BLaER1 (cell line): ENCODE results near the gene SPG7.

Experiments used
- H3K27ac ChIP-seq: shearing (Covaris generic); formaldehyde crosslinking; 2 replicates; pipeline ENCODE4 v1.8.1; 2022
- H3K27me3 ChIP-seq: shearing (Covaris generic); formaldehyde crosslinking; 2 replicates; pipeline ENCODE4 v1.8.1; 2022
- H3K36me3 ChIP-seq: shearing (Covaris generic); formaldehyde crosslinking; 2 replicates; pipeline ENCODE4 v1.8.1; 2022
- H3K4me1 ChIP-seq: shearing (Covaris generic); formaldehyde crosslinking; 2 replicates; pipeline ENCODE4 v1.8.1; 2022
- H3K4me2 ChIP-seq: shearing (Covaris generic); formaldehyde crosslinking; 2 replicates; pipeline ENCODE4 v1.8.1; 2022
- H3K4me3 ChIP-seq: shearing (Covaris generic); formaldehyde crosslinking; 2 replicates; pipeline ENCODE4 v1.8.1; 2022
- H3K9ac ChIP-seq: shearing (Covaris generic); formaldehyde crosslinking; 2 replicates; pipeline ENCODE4 v1.8.1; 2022
- H3K9me3 ChIP-seq: shearing (Covaris generic); formaldehyde crosslinking; 2 replicates; pipeline ENCODE4 v1.8.1; 2022
- H4K20me1 ChIP-seq: shearing (Covaris generic); formaldehyde crosslinking; 2 replicates; pipeline ENCODE4 v1.8.1; 2022
- Cebpa-rat ChIP-seq: shearing (Covaris generic); IDR thresholded peaks from 2 replicates; pipeline ENCODE4 v1.8.1; 2022

The SPG7 gene

DNA sequence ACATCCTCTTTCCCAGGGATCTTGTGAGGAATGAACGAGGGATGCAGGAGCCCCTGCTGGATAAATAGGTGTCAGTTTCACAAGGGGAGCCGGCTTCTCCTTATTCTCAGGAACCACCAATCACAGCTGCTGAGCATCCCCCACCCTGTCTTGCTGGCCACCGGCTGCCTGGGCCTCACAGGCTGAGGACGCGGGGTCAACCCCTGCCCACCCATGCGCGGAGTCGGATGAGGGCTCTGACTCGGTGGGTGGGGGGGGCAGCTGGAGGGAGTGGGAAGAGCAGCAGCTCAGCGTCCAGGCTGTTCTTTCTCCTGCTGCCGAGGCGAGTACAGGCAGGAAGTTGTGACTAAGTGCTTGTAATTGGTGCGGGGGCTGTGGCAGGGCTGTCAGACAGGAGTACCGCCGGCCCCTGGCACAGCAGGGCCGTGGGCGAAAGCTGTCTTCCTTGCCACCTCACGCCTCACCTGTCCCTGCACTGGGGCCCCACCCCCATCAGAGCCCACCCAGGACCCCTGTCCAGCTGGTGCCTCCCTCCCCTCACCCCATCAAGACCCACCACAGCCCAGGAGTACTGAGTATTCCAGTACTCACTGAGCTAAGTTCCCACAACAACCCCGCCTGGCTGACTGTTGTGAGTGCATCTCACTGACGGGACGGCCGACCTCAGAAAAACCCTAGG, 94.2 kb downstream of the SPG7 start:
- Histone ChIP-seq H3K4me3 (no peak overlapping the region), H3K9me3 (no peaks in the 10 kb centered on the region), H3K4me1 (peaks cover 70% of the 10 kb centered on the region), H3K27ac (peak overlapping the region; percentile 48), H3K27me3 (no peaks in the 10 kb centered on the region), H4K20me1 (no peaks in the 10 kb centered on the region), H3K4me2 (peak overlapping the region; percentile 82), H3K36me3 (no peaks in the 10 kb centered on the region), H3K9ac (0 out of 2 replicates have a peak overlapping the region, but pooled peaks have one; percentile 26)
- TF ChIP-seq Cebpa-rat, result no peak

DNA sequence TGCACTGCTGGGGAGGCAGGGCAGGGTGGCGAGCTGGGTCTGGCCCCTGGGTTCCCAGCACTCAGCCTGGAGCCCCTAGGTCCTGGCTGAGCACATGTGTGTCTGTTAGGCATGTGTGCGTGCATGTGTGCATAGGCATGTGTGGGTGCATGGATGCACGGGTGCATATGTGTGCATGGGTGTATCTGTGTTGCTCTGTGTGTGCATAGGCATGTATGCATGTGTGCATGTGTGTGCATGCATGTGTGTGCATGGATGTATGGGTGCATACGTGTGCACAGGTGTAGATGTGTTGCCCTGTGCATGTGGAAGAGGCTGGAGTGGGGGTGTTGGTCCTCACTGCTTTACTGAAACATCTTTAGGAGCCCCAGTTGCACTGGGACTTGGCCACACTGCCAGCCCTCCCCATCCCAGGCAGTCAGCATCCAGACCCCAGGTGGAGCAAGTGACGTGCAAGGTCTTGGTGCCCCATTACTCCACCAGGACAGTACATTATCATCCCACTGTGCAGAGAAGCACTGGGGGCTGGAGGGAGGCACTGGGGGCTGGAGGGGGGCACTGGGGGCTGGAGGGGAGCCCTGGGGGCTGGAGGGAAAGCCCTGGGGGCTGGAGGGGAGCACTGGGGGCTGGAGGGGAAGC, 94.9 kb downstream of the SPG7 start:
- peaks cover 77% of the 10 kb centered on the region for H3K4me1 ChIP-seq
- no peak overlapping the region for H3K4me3 ChIP-seq
- peak overlapping the region; percentile 82 for H3K4me2 ChIP-seq
- no peaks in the 10 kb centered on the region for H3K27me3 ChIP-seq
- peak overlapping the region; percentile 48; the same call in 1 of the 2 replicates for H3K27ac ChIP-seq
- H3K9ac ChIP-seq, result 0 out of 2 replicates have a peak overlapping the region, but pooled peaks have one; percentile 26
- no peaks in the 10 kb centered on the region for H3K36me3 ChIP-seq
- H4K20me1 ChIP-seq, result no peaks in the 10 kb centered on the region
- TF ChIP-seq Cebpa-rat, result no peak
- H3K9me3 ChIP-seq, result no peaks in the 10 kb centered on the region

DNA sequence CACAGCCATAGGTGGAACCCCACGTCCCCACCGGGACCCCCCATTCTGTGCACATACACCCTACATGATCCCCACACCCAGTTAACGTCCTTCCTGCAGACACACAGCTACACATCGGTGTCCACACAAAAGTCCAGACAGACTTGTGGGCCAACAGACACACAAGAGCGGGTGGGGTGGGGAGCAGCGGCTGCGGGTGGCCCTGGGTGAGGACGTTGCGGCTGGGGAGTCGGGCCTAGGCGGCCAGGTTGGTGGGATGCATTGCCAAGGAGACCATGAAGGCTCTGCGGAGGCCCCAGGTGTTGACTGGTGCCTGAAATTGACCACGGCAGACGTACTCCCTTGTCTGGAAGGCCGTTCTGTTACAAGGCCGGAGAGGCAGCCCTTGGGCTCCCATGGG, 96.6 kb downstream of the SPG7 start:
- Histone ChIP-seq H3K27ac (peak overlapping the region; percentile 91), H3K27me3 (no peaks in the 10 kb centered on the region), H3K4me3 (peak overlapping the region; percentile 43; the same call in 1 of the 2 replicates), H4K20me1 (no peaks in the 10 kb centered on the region), H3K4me1 (peaks cover 85% of the 10 kb centered on the region), H3K4me2 (peak overlapping the region; percentile 87), H3K9me3 (no peaks in the 10 kb centered on the region), H3K9ac (peak overlapping the region; percentile 71; the same call in 1 of the 2 replicates), H3K36me3 (no peaks in the 10 kb centered on the region)
- no peak for TF ChIP-seq Cebpa-rat

DNA sequence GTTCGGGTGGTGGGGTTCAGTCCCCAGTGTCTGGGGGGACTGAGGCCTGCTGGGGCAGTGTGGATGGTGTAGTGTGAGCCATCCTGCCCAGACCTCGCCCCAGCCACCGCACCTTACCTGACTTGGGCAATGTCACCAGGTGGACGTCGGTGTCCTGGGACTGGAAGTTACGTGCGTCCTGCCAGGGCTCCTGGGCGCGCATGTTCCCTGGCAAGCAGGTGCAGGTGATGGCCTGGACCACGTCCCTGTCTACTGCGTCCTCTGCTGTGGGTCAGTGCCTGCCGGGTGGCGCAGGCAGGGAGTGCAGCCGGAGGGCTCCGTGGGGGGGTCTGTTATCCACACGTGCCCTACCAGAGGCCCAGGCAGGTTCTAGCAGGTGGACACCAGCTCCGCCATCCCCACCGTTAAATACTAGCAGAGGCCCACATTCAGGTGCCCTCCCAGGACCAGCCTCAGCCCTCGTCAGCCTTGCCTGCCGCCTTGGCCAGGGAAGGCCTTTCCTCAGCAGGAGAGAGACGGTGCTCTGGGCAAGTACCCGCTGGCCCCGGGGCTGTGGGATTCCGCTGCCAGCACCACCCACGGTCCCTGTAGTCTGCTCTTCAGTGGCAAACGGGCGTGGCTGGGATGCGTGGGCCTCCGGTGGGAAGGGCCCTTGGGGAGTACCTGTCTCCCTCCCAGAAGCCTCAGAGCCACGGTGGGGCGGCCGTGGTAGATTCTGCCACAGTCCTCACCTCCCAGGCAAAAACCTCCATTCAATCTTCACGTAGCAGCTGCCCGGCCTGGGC, 97.2 kb downstream of the SPG7 start:
- Histone ChIP-seq H3K9me3 (no peaks in the 10 kb centered on the region), H3K4me1 (peaks cover 85% of the 10 kb centered on the region), H3K9ac (peak overlapping the region; percentile 71), H3K27me3 (no peaks in the 10 kb centered on the region), H3K36me3 (no peaks in the 10 kb centered on the region), H4K20me1 (no peaks in the 10 kb centered on the region), H3K4me3 (peak overlapping the region; percentile 43; the same call in 1 of the 2 replicates), H3K4me2 (peak overlapping the region; percentile 87), H3K27ac (peak overlapping the region; percentile 91)
- TF ChIP-seq Cebpa-rat, result no peak

DNA sequence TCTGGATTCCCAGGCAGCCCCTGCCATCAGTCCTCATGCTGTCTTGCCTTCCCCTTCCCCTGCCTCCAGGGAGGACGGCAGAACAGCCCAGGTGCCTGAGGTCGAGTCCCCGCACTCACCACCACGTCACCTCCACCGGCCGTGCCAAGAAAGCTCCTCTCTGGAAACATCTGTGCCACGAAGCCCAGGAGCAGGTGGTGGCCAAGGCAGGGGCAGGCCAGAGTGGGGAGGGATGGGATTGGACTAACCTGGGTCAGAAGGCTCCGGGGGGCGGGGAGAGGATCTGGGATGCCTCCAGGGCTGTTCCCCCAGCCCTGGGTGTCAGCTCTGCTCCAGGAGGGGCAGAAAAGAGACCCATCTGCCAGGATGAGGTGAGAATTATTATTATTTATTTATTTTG, 97.8 kb downstream of the SPG7 start:
- no peak for TF ChIP-seq Cebpa-rat
- peak overlapping the region; percentile 87 for H3K4me2 ChIP-seq
- peak overlapping the region; percentile 43; the same call in 1 of the 2 replicates for H3K4me3 ChIP-seq
- no peaks in the 10 kb centered on the region for H3K27me3 ChIP-seq
- peaks cover 85% of the 10 kb centered on the region for H3K4me1 ChIP-seq
- no peaks in the 10 kb centered on the region for H3K9me3 ChIP-seq
- H3K36me3 ChIP-seq, result no peaks in the 10 kb centered on the region
- peak overlapping the region; percentile 71 for H3K9ac ChIP-seq
- H3K27ac ChIP-seq, result peak overlapping the region; percentile 91
- H4K20me1 ChIP-seq, result no peaks in the 10 kb centered on the region
